HEK293 (cell line): ENCODE data around the gene AGTPBP1.

Source experiments
- ATF2 ChIP-seq: fragments of 450-650 bp; formaldehyde crosslinking; IDR thresholded peaks from 2 replicates; pipeline ENCODE4 v1.5.1; 2016; ENCODE audit warnings: missing biosample characterization, missing genetic modification characterization, low read depth
- CTCF ChIP-seq: fragments of 450-650 bp; formaldehyde crosslinking; IDR thresholded peaks from 2 replicates; pipeline ENCODE4 v1.5.1; 2016; ENCODE audit warnings: missing biosample characterization, missing genetic modification characterization
- GFI1B ChIP-seq: fragments of 450-650 bp; formaldehyde crosslinking; IDR thresholded peaks from 2 replicates; pipeline ENCODE4 v1.5.1; 2016; ENCODE audit warnings: missing biosample characterization, missing genetic modification characterization
- HIC1 ChIP-seq: fragments of 450-650 bp; formaldehyde crosslinking; IDR thresholded peaks from 2 replicates; pipeline ENCODE4 v1.5.1; 2016; ENCODE audit warnings: missing biosample characterization, missing genetic modification characterization
- HOXA7 ChIP-seq: sonication (generic); formaldehyde crosslinking; IDR thresholded peaks from 2 replicates; pipeline ENCODE4 v1.8.1; 2022; ENCODE audit warnings: missing genetic modification reagents, borderline replicate concordance
- PBX3 ChIP-seq: sonication (generic); formaldehyde crosslinking; IDR thresholded peaks from 2 replicates; pipeline ENCODE4 v1.8.1; 2022; ENCODE audit warnings: mild to moderate bottlenecking, moderate library complexity, missing genetic modification reagents
- REPIN1 ChIP-seq: fragments of 450-650 bp; formaldehyde crosslinking; IDR thresholded peaks from 2 replicates; pipeline ENCODE4 v1.5.1; 2017; ENCODE audit warnings: missing biosample characterization, missing genetic modification characterization, low read depth
- SP3 ChIP-seq: fragments of 450-650 bp; formaldehyde crosslinking; IDR thresholded peaks from 2 replicates; pipeline ENCODE4 v1.5.1; 2016; ENCODE audit warnings: missing biosample characterization, missing genetic modification characterization
- SP7 ChIP-seq: fragments of 450-650 bp; formaldehyde crosslinking; IDR thresholded peaks from 2 replicates; pipeline ENCODE4 v1.5.1; 2016; ENCODE audit warnings: missing biosample characterization, missing genetic modification characterization
- TRIM28 ChIP-seq: IDR thresholded peaks from 2 replicates; pipeline ENCODE4 v1.6.1; 2011; ENCODE audit warnings: low read length, control low read depth, borderline replicate concordance
- ZBTB10 ChIP-seq: fragments of 450-650 bp; formaldehyde crosslinking; IDR thresholded peaks from 2 replicates; pipeline ENCODE4 v1.5.1; 2016; ENCODE audit warnings: missing biosample characterization, missing genetic modification characterization
- ZBTB20 ChIP-seq: fragments of 450-650 bp; formaldehyde crosslinking; IDR thresholded peaks from 2 replicates; pipeline ENCODE4 v1.5.1; 2016; ENCODE audit warnings: missing biosample characterization, missing genetic modification characterization
- ZBTB6 ChIP-seq: fragments of 450-650 bp; formaldehyde crosslinking; IDR thresholded peaks from 2 replicates; pipeline ENCODE4 v1.5.1; 2017; ENCODE audit warnings: missing biosample characterization, missing genetic modification characterization
- ZNF155 ChIP-seq: fragments of 450-650 bp; formaldehyde crosslinking; IDR thresholded peaks from 2 replicates; pipeline ENCODE4 v1.5.1; 2016; ENCODE audit warnings: missing biosample characterization, missing genetic modification characterization
- ZNF2 ChIP-seq: fragments of 450-650 bp; formaldehyde crosslinking; IDR thresholded peaks from 2 replicates; pipeline ENCODE4 v1.5.1; 2016; ENCODE audit warnings: missing biosample characterization, missing genetic modification characterization
- ZNF391 ChIP-seq: fragments of 450-650 bp; formaldehyde crosslinking; IDR thresholded peaks from 2 replicates; pipeline ENCODE4 v1.5.1; 2016; ENCODE audit warnings: low read depth, missing biosample characterization, missing genetic modification characterization, borderline replicate concordance
- ZNF394 ChIP-seq: fragments of 450-650 bp; formaldehyde crosslinking; IDR thresholded peaks from 2 replicates; pipeline ENCODE4 v1.5.1; 2016; ENCODE audit warnings: missing biosample characterization, missing genetic modification characterization, mild to moderate bottlenecking, moderate library complexity, borderline replicate concordance
- ZNF416 ChIP-seq: fragments of 450-650 bp; formaldehyde crosslinking; IDR thresholded peaks from 2 replicates; pipeline ENCODE4 v1.5.1; 2016; ENCODE audit warnings: missing biosample characterization, missing genetic modification characterization
- ZNF513 ChIP-seq: fragments of 450-650 bp; IDR thresholded peaks from 2 replicates; pipeline ENCODE4 v1.5.1; 2018; ENCODE audit warnings: missing biosample characterization, missing genetic modification characterization
- ZNF548 ChIP-seq: fragments of 450-650 bp; formaldehyde crosslinking; IDR thresholded peaks from 2 replicates; pipeline ENCODE4 v1.5.1; 2016; ENCODE audit warnings: missing biosample characterization, missing genetic modification characterization
- ZNF596 ChIP-seq: fragments of 450-650 bp; IDR thresholded peaks from 2 replicates; pipeline ENCODE4 v1.5.0; 2018; ENCODE audit warnings: missing biosample characterization, mild to moderate bottlenecking, missing genetic modification characterization, moderate library complexity
- ZNF626 ChIP-seq: fragments of 450-650 bp; sonication (Bioruptor Pico); formaldehyde crosslinking; IDR thresholded peaks from 2 replicates; pipeline ENCODE4 v1.5.1; 2018; ENCODE audit warnings: missing biosample characterization, missing genetic modification characterization, inconsistent platforms
- ZNF658 ChIP-seq: fragments of 450-650 bp; formaldehyde crosslinking; IDR thresholded peaks from 2 replicates; pipeline ENCODE4; 2016; ENCODE audit warnings: missing biosample characterization, missing genetic modification characterization
- ZNF701 ChIP-seq: fragments of 450-650 bp; formaldehyde crosslinking; IDR thresholded peaks from 2 replicates; pipeline ENCODE4 v1.5.1; 2016; ENCODE audit warnings: missing biosample characterization, missing genetic modification characterization
- ZNF76 ChIP-seq: fragments of 450-650 bp; formaldehyde crosslinking; IDR thresholded peaks from 2 replicates; pipeline ENCODE4; 2016; ENCODE audit warnings: low read depth, missing biosample characterization, missing genetic modification characterization, borderline replicate concordance
- ZNF830 ChIP-seq: fragments of 450-650 bp; IDR thresholded peaks from 2 replicates; pipeline ENCODE4 v1.5.0; 2018; ENCODE audit warnings: missing biosample characterization, missing genetic modification characterization, low read depth, mild to moderate bottlenecking, moderate library complexity
- ZNF843 ChIP-seq: fragments of 450-650 bp; formaldehyde crosslinking; IDR thresholded peaks from 2 replicates; pipeline ENCODE4 v1.5.1; 2016; ENCODE audit warnings: missing biosample characterization, missing genetic modification characterization

Gene AGTPBP1

GRCh38 chr9:85743275-85744128 lies 1.7 kb upstream of the AGTPBP1 start (continued):
- TF ChIP-seq ZBTB10 = peak; percentile 52; the same call in 1 of the 2 replicates
- TF ChIP-seq SP7 = peak; percentile 100
- no peak; the same call in 1 of the 2 replicates for TF ChIP-seq ZBTB20 (tag by site-specific recombination)
- no peak for TF ChIP-seq ZNF416
- TF ChIP-seq PBX3 (CRISPR knock-in tag) = no peak
- TF ChIP-seq GFI1B (tag by site-specific recombination) = peak; percentile 99
- TF ChIP-seq ZBTB6 (tag by site-specific recombination) = peak; percentile 75; the same call in 1 of the 2 replicates
- no peak for TF ChIP-seq ZNF830 (tag by site-specific recombination)
- no peak for TF ChIP-seq ZNF155 (tag by site-specific recombination)
- TF ChIP-seq ZNF843 (tag by site-specific recombination) = peak; percentile 100
- peak; percentile 67; the same call in 1 of the 2 replicates for TF ChIP-seq ZNF596 (tag by site-specific recombination)
- TF ChIP-seq TRIM28 = peak; percentile 70
- peak; percentile 99 for TF ChIP-seq ATF2 (tag by site-specific recombination)
- peak; percentile 82 for TF ChIP-seq ZNF513
- no peak for TF ChIP-seq HOXA7
- TF ChIP-seq ZNF658 (tag by site-specific recombination) = no peak
- peak; percentile 99 for TF ChIP-seq ZNF2 (tag by site-specific recombination)
- peak; percentile 80 for TF ChIP-seq SP3
- peak; percentile 99 for TF ChIP-seq HIC1 (tag by site-specific recombination)
- TF ChIP-seq ZNF391 (tag by site-specific recombination) = peak; percentile 100
- TF ChIP-seq ZNF626 = 0 out of 2 replicates have a peak, but pooled peaks have one; percentile 61
- TF ChIP-seq REPIN1 (tag by site-specific recombination) = peak; percentile 45; the same call in 1 of the 2 replicates
- TF ChIP-seq ZNF394 (tag by site-specific recombination) = peak; percentile 100
- no peak for TF ChIP-seq ZNF701
- TF ChIP-seq CTCF (tag by site-specific recombination) = no peak
- TF ChIP-seq ZNF76 (tag by site-specific recombination) = peak; percentile 81; the same call in 1 of the 2 replicates
- TF ChIP-seq ZNF548 (tag by site-specific recombination) = no peak
